Nephron progenitor cell (in vitro differentiated cells): ENCODE measurements around the gene HDAC2.

ENCODE experiments used
- DNase-seq: peaks from one replicate; pipeline ENCODE4 v3.0.0; 2021
- H3K27ac Mint-ChIP-seq: 2 replicates; pipeline ENCODE4 v1.8.0; 2021; ENCODE audit warnings: mild to moderate bottlenecking, moderate library complexity, mixed read lengths
- H3K27me3 Mint-ChIP-seq: 2 replicates; pipeline ENCODE4 v1.8.0; 2021; ENCODE audit warnings: mild to moderate bottlenecking, low read depth, mixed read lengths; ENCODE audit not compliant: poor library complexity
- H3K36me3 Mint-ChIP-seq: 2 replicates; pipeline ENCODE4 v1.8.0; 2021; ENCODE audit warnings: low read depth, mixed read lengths
- H3K4me1 Mint-ChIP-seq: 2 replicates; pipeline ENCODE4 v1.8.0; 2021; ENCODE audit warnings: mixed read lengths
- H3K4me3 Mint-ChIP-seq: 2 replicates; pipeline ENCODE4 v1.8.0; 2021; ENCODE audit warnings: mild to moderate bottlenecking, moderate library complexity, mixed read lengths
- H3K9me3 Mint-ChIP-seq: 2 replicates; pipeline ENCODE4 v1.8.0; 2021; ENCODE audit warnings: mild to moderate bottlenecking, moderate library complexity, mixed read lengths
- CTCF ChIP-seq: fragments of 200-600 bp; sonication (generic); IDR thresholded peaks from 2 replicates; pipeline ENCODE4 v1.5.0; 2021; ENCODE audit warnings: antibody characterized with exemption

Gene HDAC2

GRCh38 chr6:114008331-114008730, 37.4 kb upstream of the HDAC2 start:
- Mint-ChIP-seq H3K4me1 (peaks cover 16% of the 10 kb centered on the region), H3K27me3 (no peaks in the 10 kb centered on the region), H3K4me3 (no peak overlapping the region), H3K9me3 (peaks cover 6% of the 10 kb centered on the region), H3K27ac (no peak overlapping the region), H3K36me3 (peaks cover 5% of the 10 kb centered on the region)
- TF ChIP-seq CTCF, result no peak
- DNase-seq, result no peak

DNA sequence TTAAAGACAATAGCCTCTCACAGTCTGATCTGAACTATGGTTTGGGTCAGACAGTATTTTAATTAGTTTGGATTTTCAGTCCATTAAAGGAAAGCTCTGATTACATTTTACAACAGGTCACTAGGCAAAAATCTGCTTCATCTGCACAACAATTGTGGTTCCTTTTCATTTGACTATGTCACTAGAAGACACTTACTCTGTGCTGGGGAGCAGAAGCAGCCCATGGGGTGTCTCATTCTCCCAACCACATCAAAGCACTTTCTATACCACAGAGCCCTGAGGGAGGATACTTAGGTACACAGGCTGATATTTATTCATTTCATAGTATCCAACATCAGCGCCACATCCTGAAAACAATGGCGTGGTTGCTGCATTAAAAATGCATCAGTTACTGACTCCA, 36.6 kb upstream of the HDAC2 start:
- no peak overlapping the region for H3K27ac Mint-ChIP-seq
- H3K9me3 Mint-ChIP-seq, result peaks cover 6% of the 10 kb centered on the region
- H3K4me1 Mint-ChIP-seq, result peaks cover 16% of the 10 kb centered on the region
- H3K36me3 Mint-ChIP-seq, result peaks cover 5% of the 10 kb centered on the region
- no peak for DNase-seq
- no peak overlapping the region for H3K4me3 Mint-ChIP-seq
- TF ChIP-seq CTCF, result no peak
- H3K27me3 Mint-ChIP-seq, result no peaks in the 10 kb centered on the region

- DNase-seq, result no peak
- Mint-ChIP-seq H3K4me1 (no peaks in the 10 kb centered on the region), H3K27me3 (no peaks in the 10 kb centered on the region), H3K27ac (no peak overlapping the region), H3K9me3 (peaks cover 19% of the 10 kb centered on the region), H3K4me3 (no peak overlapping the region), H3K36me3 (peaks cover 22% of the 10 kb centered on the region)
- TF ChIP-seq CTCF, result no peak
Observed at GRCh38 chr6:114001354-114001753, 30.4 kb upstream of the HDAC2 start.

GRCh38 chr6:114000069-114000468, 29.1 kb upstream of the HDAC2 start:
- no peak for TF ChIP-seq CTCF
- Mint-ChIP-seq H3K4me1 (peaks cover 11% of the 10 kb centered on the region), H3K36me3 (peaks cover 22% of the 10 kb centered on the region), H3K9me3 (peaks cover 19% of the 10 kb centered on the region), H3K27me3 (no peaks in the 10 kb centered on the region), H3K27ac (no peak overlapping the region), H3K4me3 (no peak overlapping the region)
- no peak for DNase-seq

DNA sequence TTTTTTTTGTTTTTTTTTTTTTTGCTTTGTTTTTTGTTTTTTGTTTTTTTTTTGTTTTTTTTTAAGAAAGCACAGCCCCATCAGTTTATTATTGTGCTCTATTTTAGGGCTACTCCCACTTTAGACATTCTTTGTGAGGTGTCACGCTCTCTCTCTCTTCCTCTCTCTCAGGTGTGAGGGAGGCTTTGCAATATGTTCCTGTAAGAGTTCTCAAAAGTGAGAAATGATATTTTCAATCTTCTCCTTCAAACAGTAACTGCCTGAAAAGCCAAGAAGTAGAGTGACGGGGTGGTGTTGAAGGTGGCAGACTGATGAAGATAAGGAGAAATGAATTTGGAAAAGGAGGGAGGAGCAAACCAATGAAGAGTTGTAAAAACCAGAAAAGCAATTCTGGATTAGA, 28.3 kb upstream of the HDAC2 start:
- TF ChIP-seq CTCF, result no peak
- Mint-ChIP-seq H3K27me3 (no peaks in the 10 kb centered on the region), H3K4me3 (no peak overlapping the region), H3K9me3 (peaks cover 16% of the 10 kb centered on the region), H3K4me1 (peaks cover 17% of the 10 kb centered on the region), H3K36me3 (peaks cover 17% of the 10 kb centered on the region), H3K27ac (no peak overlapping the region)
- DNase-seq, result no peak

DNA sequence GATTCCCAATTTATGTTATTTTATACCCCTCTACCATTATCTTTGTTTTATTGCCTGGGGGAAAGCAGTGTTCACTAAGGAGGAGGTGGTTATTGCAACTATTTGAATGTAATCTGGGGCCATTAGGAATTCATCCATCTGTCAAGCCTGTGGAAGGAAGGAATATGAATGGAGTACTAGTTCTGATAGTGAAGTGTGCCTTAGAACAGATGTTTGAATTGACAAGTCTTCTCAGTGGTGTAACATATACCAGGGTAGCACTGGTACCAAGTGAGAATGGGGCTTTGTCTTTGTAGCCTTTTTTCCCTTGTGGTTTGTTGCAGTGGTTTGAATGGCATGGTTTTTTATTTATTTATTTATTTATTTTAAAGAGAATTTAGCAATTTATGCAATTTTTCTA, 27.9 kb upstream of the HDAC2 start:
- DNase-seq, result no peak
- Mint-ChIP-seq H3K9me3 (peaks cover 16% of the 10 kb centered on the region), H3K36me3 (peaks cover 17% of the 10 kb centered on the region), H3K27me3 (no peaks in the 10 kb centered on the region), H3K4me3 (no peak overlapping the region), H3K27ac (no peak overlapping the region), H3K4me1 (peaks cover 17% of the 10 kb centered on the region)
- TF ChIP-seq CTCF, result no peak
